Activated naive CD4-positive, alpha-beta T cell treated with Interleukin-2 at 50 U/mL for 16 hours (primary cell): ENCODE results near the gene MOV10L1.
"Not testable (repeated sequence)": the region's sequence is repeated elsewhere in the genome, so short reads cannot be mapped to it uniquely, and the experiment has no call there.

Experiments
- DNase-seq: peaks from one replicate; pipeline ENCODE4 v3.0.0-alpha.2; 2020

The MOV10L1 gene

GRCh38 chr22:50111056-50111455, 21.2 kb downstream of the MOV10L1 start:
- DNase-seq, result no peak

DNA sequence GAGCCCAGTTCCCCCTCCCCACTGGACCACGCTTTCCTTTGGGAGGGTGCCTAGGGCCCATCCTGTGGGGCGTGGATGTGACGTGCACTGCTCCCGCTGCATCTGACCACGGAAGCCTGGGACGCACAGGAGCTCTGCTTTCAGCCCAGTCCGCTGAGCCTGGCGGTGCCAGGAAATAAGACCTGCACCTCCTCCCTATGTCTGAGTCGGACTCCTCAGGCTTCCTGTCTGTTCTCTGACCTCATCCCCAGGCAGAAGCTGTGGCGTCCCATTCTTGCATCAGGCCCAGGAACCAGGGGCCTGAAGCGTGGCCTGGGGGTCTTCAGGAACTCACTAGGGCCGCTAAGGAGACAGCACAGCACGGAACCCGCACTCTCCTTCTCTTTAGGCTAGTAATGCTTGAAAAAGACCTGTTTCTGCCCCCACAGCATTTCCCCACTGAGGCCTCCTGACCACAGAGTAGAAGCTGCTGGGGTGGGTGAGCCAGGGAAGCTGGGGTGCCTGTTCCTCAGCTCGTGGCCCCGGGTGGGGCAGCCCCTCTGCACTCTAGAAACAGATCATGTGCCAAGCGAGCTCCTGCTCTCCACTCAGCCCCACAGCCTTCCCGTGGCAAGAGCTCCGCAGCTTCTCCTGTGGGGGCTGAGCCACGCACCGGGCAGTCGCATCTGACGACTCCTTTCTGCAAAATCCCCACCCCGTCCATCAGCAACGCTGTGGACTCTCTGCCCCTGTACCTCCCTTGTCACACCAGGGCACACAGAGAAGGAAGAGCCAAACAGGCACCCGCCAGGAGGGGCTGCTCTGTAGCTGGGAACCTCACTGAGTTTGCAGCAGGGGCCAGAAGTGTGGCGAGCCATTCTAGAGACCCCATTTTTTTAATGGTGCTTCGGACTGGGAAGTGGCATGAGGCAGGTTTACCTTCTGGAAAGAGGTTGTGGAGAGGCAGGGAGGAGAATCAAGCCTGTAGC, 22.6 kb downstream of the MOV10L1 start:
- no peak for DNase-seq

- no peak for DNase-seq
Measured at GRCh38 chr22:50114221-50115021, 24.6 kb downstream of the MOV10L1 start.

DNA sequence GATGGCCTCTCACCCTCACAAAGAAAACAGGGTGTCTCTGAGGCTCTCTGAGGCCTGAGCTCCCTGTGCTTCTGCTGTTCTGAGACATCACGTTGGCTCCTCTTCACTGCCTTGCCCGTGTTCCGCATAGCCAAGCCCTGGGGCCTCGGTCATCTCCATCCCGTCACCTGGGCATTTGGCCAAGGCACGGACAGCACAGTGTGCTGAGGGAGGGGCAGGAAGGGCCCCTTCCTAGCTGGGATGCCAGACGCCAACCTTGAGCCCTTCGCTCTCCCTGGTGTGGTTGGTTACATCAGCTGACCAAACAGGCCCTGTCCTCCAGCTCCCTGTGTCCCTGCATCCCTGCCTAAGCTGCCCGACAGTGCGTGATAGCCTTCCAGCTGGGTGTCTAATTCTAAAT, 25.9 kb downstream of the MOV10L1 start:
- DNase-seq, result no peak

GRCh38 chr22:50117168-50117762, 27.5 kb downstream of the MOV10L1 start:
- no peak for DNase-seq

- no peak for DNase-seq
Measured at GRCh38 chr22:50118129-50118528, 28.3 kb downstream of the MOV10L1 start.

DNA sequence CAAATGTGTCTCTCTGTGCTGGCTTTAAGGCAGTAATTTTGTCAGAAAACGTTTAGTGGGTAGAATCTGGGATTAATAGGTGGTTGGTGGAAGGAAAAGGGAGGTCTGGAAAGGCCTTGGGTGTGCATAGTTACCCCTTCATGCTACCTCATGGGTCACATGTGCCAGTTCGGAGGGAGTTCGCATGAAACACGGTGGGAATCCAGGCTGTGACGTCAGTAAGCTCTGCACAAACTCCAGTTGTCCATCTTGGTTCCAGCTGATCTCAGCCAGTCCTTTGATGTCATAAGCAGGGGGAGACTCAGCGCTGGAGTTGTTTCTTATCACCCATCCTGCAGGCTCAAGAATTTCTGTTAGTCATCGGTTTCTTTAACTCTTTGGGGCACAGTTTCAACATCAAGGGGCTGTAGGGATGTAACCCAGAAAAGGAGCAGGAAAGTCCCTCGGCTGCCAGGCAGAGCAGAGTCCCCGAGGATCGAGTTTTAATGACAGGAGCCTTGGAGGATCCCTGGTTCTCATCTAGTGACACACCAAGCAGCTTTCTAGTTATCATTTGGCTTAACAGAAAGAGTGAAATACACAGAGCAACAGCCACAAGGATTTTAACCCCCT, 28.9 kb downstream of the MOV10L1 start:
- DNase-seq, result no peak

DNA sequence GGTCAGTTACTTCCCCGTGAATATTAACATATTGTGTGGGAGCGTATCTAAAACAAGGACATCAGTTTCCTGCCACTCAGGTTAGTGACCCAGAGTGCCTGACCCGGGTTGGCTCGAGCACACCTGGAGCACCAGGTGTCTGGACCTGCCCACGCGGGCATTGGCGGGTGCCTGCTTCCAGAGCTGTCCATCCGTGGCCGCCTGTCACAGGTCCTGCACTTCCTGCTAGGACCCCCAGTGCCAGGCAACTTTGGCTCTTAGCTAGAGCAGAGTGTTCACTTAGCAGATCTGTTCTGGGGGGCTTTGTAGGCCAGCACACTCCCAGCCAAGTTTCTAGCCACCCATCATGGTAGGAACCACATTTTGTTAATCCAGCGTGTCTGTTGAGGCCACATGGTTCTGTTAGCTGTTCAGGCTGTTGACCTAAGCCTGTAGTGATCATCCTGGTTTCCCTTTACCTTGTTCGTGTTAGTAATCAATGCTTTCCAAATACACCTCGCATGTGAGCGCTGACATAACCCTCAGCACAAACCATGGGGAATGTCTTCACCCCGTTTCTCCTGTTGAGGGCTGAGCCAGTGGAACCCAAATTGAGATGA, 29.5 kb downstream of the MOV10L1 start:
- no peak for DNase-seq

DNA sequence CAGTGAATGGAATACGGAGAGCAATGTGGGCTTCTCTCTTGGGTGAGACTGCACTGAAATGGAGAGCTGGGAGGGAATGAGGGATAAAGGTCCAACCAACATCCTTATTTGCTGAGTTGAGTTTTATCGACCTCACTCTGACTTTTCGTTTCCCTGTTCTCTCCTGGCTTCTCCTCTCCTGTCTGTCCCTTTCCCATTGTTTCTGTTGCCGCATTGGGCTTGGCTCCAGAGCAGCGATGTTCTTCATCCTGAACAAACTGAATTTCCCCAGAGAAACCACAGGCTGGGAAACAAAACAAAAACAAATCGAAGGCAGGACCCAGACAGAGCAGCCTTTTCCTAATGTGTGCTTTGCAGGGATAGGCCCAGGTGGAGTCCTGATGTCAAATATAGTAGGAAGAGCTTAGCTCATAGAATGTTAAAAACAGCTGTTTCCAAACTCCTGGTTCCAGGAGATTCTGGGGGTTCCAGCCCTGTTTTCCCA, 30.0 kb downstream of the MOV10L1 start:
- no peak for DNase-seq

GRCh38 chr22:50121202-50121740, 31.5 kb downstream of the MOV10L1 start:
- no peak for DNase-seq

- DNase-seq, result no peak
Measured at GRCh38 chr22:50123119-50123518, 33.3 kb downstream of the MOV10L1 start.

- no peak for DNase-seq
Measured at GRCh38 chr22:50125029-50125428, 35.2 kb downstream of the MOV10L1 start.

- DNase-seq, result no peak
Measured at GRCh38 chr22:50129121-50129736, 39.4 kb downstream of the MOV10L1 start.

GRCh38 chr22:50131894-50132293, 42.1 kb downstream of the MOV10L1 start:
- DNase-seq, result no peak

DNA sequence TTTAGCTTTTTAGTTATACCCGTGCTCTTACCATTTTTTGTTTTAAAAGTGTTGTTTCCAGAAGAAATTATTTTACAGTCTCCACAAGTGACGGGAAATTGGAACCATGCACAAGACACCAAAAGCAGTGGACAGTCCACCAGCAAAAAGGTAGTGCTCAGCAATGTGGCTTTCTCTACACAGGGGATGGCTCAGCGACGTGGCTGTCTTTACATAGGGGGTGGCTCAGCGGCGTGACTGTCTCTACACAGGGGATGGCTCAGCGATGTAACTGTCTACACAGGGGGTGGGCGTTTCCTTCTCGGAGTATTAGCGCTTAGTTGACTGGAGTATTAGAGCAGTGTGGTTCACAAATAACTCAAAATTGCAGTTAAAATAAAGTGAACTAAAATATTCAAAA, 44.7 kb downstream of the MOV10L1 start:
- no peak for DNase-seq

- no peak for DNase-seq
Measured at GRCh38 chr22:50136581-50137015, 46.8 kb downstream of the MOV10L1 start.

DNA sequence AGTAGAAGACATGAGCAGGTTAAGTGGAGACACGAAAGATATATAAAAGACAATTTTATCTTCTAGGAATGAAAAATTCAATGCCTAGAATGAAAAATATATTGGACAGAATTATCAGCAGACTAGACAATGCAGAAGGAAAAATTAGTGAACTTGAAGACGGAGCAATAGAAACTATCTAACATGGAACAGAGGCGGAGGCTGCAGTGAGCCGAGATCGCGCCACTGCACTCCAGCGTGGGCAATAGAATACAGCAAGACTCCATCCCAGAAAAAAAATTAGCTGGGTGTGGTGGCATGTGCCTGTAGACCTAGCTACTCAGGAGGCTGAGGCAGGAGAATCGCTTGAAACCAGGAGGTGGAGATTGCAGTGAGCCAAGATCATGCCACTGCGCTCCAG, 47.5 kb downstream of the MOV10L1 start:
- not testable (repeated sequence) for DNase-seq

DNA sequence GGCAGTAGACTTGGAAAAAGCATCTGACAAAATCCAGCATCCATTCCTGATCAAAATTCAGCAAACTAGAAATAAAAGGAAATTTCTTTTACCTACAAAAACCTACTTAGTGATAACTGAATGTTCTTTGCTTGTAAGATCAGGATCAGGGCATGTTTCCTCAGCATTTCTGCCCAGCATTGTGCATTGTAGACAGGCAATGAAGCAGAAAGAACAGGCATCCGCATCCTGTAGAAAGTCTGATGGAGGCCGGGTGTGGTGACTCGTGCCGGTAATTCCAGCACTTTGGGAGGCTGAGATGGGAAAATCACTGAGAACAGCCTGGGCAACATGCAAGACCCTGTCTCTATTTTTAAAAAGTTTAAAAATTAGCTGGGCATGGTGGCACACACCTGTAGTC, 48.2 kb downstream of the MOV10L1 start:
- DNase-seq, result no peak

DNA sequence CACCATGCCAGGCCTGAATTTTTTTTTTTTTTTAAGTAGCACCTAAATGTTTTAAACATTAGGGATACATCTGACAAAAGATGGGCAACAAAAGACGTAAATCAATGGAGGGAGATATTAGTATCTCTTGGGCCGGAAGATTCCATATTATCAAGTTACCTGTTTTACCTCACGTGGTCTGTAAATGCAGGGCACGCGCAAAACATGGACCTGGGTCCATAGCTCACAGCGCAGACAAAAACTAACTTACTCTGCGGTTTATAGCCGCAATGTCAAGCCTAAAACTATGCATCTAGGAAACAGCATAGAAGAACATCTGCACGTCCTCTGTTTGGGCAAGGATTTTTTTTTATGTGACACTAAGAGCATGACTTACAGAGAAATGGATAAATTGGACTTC, 49.2 kb downstream of the MOV10L1 start:
- no peak for DNase-seq

GRCh38 chr22:50139843-50140415, 50.1 kb downstream of the MOV10L1 start:
- DNase-seq, result no peak

GRCh38 chr22:50140615-50141014, 50.8 kb downstream of the MOV10L1 start:
- DNase-seq, result no peak
